MCF 10A (cell line): Measurements from ENCODE around the gene ZNF888. TPM values are rescaled to one million over a fixed set of nuclear protein-coding genes. Genes with fewer than 3 reads are reported as not detected.
"Not testable (repeated sequence)": the region's sequence is repeated elsewhere in the genome, so short reads cannot be mapped to it uniquely, and the experiment has no call there.

ENCODE experiments used
- BruUV-seq: library from RNA; stranded (reverse); fragments of 400-500 nt; replicated peaks from 2 replicates; lab custom pipeline; 2021; lab: Mats Ljungman, UMichigan
- CTCF ChIA-PET: fragments of 300-600 bp; sonication (Branson Sonifier 250); formaldehyde crosslinking; extraction: SDS; loops from one replicate; lab custom pipeline; 2021; ENCODE audit warnings: antibody characterized with exemption, inconsistent platforms; lab: Yijun Ruan, JAX
- POLR2A ChIA-PET: fragments of 300-600, 350-650 bp; sonication (Branson Sonifier 250); formaldehyde crosslinking; extraction: SDS; loops from one replicate; lab custom pipeline; 2020; ENCODE audit warnings: antibody characterized with exemption, inconsistent platforms; lab: Yijun Ruan, JAX
- DNase-seq: peaks from one replicate; pipeline ENCODE4 v3.0.0-alpha.2; 2018; ENCODE audit not compliant: unreplicated experiment
- H3K27ac Mint-ChIP-seq: one replicate; pipeline ENCODE4 v1.8.0; 2022; ENCODE audit warnings: mild to moderate bottlenecking, low read depth, mixed read lengths; ENCODE audit not compliant: unreplicated experiment
- H3K27me3 Mint-ChIP-seq: one replicate; pipeline ENCODE4 v1.8.0; 2022; ENCODE audit warnings: mixed read lengths; ENCODE audit not compliant: insufficient read depth, unreplicated experiment
- H3K36me3 Mint-ChIP-seq: one replicate; pipeline ENCODE4 v1.8.0; 2022; ENCODE audit warnings: mild to moderate bottlenecking, moderate library complexity, mixed read lengths; ENCODE audit not compliant: insufficient read depth, unreplicated experiment
- H3K4me1 Mint-ChIP-seq: one replicate; pipeline ENCODE4 v1.8.0; 2022; ENCODE audit warnings: mixed read lengths; ENCODE audit not compliant: insufficient read depth, unreplicated experiment
- H3K4me3 Mint-ChIP-seq: one replicate; pipeline ENCODE4 v1.8.0; 2022; ENCODE audit warnings: mild to moderate bottlenecking, moderate library complexity, mixed read lengths; ENCODE audit not compliant: unreplicated experiment
- H3K9me3 Mint-ChIP-seq: one replicate; pipeline ENCODE4 v1.8.0; 2022; ENCODE audit warnings: mixed read lengths; ENCODE audit not compliant: unreplicated experiment
- CTCF ChIP-seq: fragments of 200-600 bp; IDR thresholded peaks from one replicate; pipeline ENCODE4 v1.8.0; 2022; ENCODE audit warnings: antibody characterized with exemption, mild to moderate bottlenecking; ENCODE audit not compliant: unreplicated experiment
- intact Hi-C: fragments of 100-400 bp; cut with micrococcal nuclease; formaldehyde crosslinking; loops from 2 replicates; pipeline ENCODE4 v1.14.1; 2022
- total RNA-seq: library from RNA; stranded (reverse); gene quantifications from 2 replicates; pipeline ENCODE4 v1.2.3, GENCODE V29; 2022

The ZNF888 gene
- total RNA-seq, 1 experiment from 2014 or later: 7.0 TPM

- BruUV-seq: no TSS peak
- TF ChIP-seq CTCF: no peak
- Mint-ChIP-seq H3K27me3 (no peaks in the 10 kb centered on the region), H3K4me1 (peaks cover 4% of the 10 kb centered on the region), H3K9me3 (peaks cover 22% of the 10 kb centered on the region), H3K36me3 (peaks cover 14% of the 10 kb centered on the region), H3K27ac (no peak overlapping the region), H3K4me3 (no peak overlapping the region)
- intact Hi-C loops: no loop called here
- ChIA-PET POLR2A (interaction anchor here (0.8 kb wide), 1 partner anchor 13 kb away, joined by 4 read pairs; no protein-coding TSS in a partner anchor), CTCF (interaction anchor here (1.0 kb wide), 1 partner anchor 827 kb away, joined by 3 read pairs; no protein-coding TSS in a partner anchor)
- no peak for DNase-seq
Observed at GRCh38 chr19:52946322-52947310, 23.4 kb upstream of the ZNF888 start.

DNA sequence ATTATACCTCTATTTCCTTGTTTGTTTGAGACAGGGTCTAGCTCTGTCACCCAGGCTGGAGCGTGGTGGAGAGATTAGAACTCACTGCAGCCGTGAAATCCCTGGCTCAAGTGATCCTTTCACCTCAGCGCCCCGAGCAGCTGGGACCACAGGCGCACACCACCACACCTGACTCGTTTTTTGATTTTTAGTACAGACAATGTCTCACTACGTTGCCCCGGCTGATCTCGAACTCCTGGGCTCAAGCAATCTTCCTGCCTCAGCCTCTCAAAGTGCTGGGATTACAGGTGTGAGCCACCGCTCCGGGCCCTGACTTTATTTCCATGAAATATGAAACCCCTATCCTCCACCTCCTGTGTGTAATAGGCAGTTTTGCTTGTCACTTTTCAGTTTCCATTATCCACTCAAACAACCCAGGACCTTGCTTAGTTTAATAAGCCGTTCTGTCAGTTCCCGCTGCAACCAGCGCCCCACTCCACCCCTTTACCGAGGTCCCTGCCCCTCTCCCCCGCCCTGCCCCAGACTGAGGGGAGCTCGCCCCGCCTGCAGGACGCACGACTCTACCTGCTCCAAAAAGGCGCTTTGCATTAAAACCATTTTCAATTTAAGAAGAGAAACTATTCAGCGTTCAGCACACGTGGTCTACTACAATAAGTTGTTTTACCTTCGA is 22.6 kb upstream of the ZNF888 start:
- peaks cover 21% of the 10 kb centered on the region for H3K9me3 Mint-ChIP-seq
- DNase-seq: no peak
- no peak for TF ChIP-seq CTCF
- peaks cover 6% of the 10 kb centered on the region for H3K36me3 Mint-ChIP-seq
- BruUV-seq: no TSS peak
- peaks cover 11% of the 10 kb centered on the region for H3K4me1 Mint-ChIP-seq
- H3K27ac Mint-ChIP-seq: no peak overlapping the region
- intact Hi-C loops: no loop called here
- no peaks in the 10 kb centered on the region for H3K27me3 Mint-ChIP-seq
- ChIA-PET POLR2A (no interaction called here), CTCF (interaction anchor here (1.0 kb wide), 1 partner anchor 828 kb away, joined by 3 read pairs; no protein-coding TSS in a partner anchor)
- H3K4me3 Mint-ChIP-seq: no peak overlapping the region

GRCh38 chr19:52944703-52945493 is 21.7 kb upstream of the ZNF888 start:
- H3K27ac Mint-ChIP-seq, H3K4me3 Mint-ChIP-seq, DNase-seq, H3K36me3 Mint-ChIP-seq, BruUV-seq, H3K27me3 Mint-ChIP-seq, intact Hi-C loops: not testable (repeated sequence)
- ChIA-PET CTCF (interaction anchor here (0.5 kb wide), 1 partner anchor 18 kb away, joined by 3 read pairs; no protein-coding TSS in a partner anchor), POLR2A (interaction anchor here (0.8 kb wide), 1 partner anchor 21 kb away, joined by 3 read pairs; no protein-coding TSS in a partner anchor)
- peaks cover 12% of the 10 kb centered on the region for H3K9me3 Mint-ChIP-seq
- peaks cover 11% of the 10 kb centered on the region for H3K4me1 Mint-ChIP-seq
